Activated naive CD8-positive, alpha-beta T cell treated with anti-CD3 and anti-CD28 coated beads for 36 hours (primary cell): Measurements from ENCODE around the gene URM1. TPM values are rescaled to one million over a fixed set of nuclear protein-coding genes. Genes with fewer than 3 reads are reported as not detected.
"Not testable (repeated sequence)": the region's sequence is repeated elsewhere in the genome, so short reads cannot be mapped to it uniquely, and the experiment has no call there.

ENCODE experiments used
- DNase-seq: peaks from one replicate; pipeline ENCODE4 v3.0.0; 2021
- H3K27ac Mint-ChIP-seq: one replicate; pipeline ENCODE4 v1.8.0; 2022; ENCODE audit warnings: mild to moderate bottlenecking, moderate library complexity, mixed read lengths
- H3K27me3 Mint-ChIP-seq: one replicate; pipeline ENCODE4 v1.8.0; 2022; ENCODE audit warnings: mild to moderate bottlenecking, mixed read lengths
- H3K36me3 Mint-ChIP-seq: one replicate; pipeline ENCODE4 v1.8.0; 2021; ENCODE audit warnings: mild to moderate bottlenecking, mixed read lengths
- H3K4me1 Mint-ChIP-seq: one replicate; pipeline ENCODE4 v1.8.0; 2021; ENCODE audit warnings: mixed read lengths
- H3K4me3 Mint-ChIP-seq: one replicate; pipeline ENCODE4 v1.8.0; 2022; ENCODE audit warnings: mild to moderate bottlenecking, moderate library complexity, mixed read lengths
- H3K9me3 Mint-ChIP-seq: one replicate; pipeline ENCODE4 v1.8.0; 2022; ENCODE audit warnings: mixed read lengths
- total RNA-seq, 2 experiments: library from RNA; stranded (reverse); gene quantifications; one replicate each; pipeline ENCODE4 v1.2.3, GENCODE V29; 2021

Gene URM1
- total RNA-seq, 2 experiments from 2014 or later, result 81.7 to 85.6 TPM

- H3K4me1 Mint-ChIP-seq, result no peaks in the 10 kb centered on the region
- no peak overlapping the region for H3K4me3 Mint-ChIP-seq
- DNase-seq, result no peak
- H3K9me3 Mint-ChIP-seq, result no peaks in the 10 kb centered on the region
- no peak overlapping the region for H3K27ac Mint-ChIP-seq
- H3K27me3 Mint-ChIP-seq, result peaks cover 35% of the 10 kb centered on the region
- H3K36me3 Mint-ChIP-seq, result no peaks in the 10 kb centered on the region
Observed at GRCh38 chr9:128405077-128405779, 34.1 kb downstream of the URM1 start.

GRCh38 chr9:128405780-128406171 lies 34.6 kb downstream of the URM1 start:
- DNase-seq, result no peak
- Mint-ChIP-seq H3K27ac (no peak overlapping the region), H3K9me3 (no peaks in the 10 kb centered on the region), H3K4me3 (no peak overlapping the region), H3K4me1 (no peaks in the 10 kb centered on the region), H3K27me3 (peaks cover 40% of the 10 kb centered on the region), H3K36me3 (no peaks in the 10 kb centered on the region)

- no peaks in the 10 kb centered on the region for H3K36me3 Mint-ChIP-seq
- no peaks in the 10 kb centered on the region for H3K4me1 Mint-ChIP-seq
- H3K4me3 Mint-ChIP-seq, result no peak overlapping the region
- no peak overlapping the region for H3K27ac Mint-ChIP-seq
- H3K9me3 Mint-ChIP-seq, result no peaks in the 10 kb centered on the region
- DNase-seq, result no peak
- H3K27me3 Mint-ChIP-seq, result peaks cover 50% of the 10 kb centered on the region
Observed at GRCh38 chr9:128406848-128407391, 35.7 kb downstream of the URM1 start.

- Mint-ChIP-seq H3K27ac (no peak overlapping the region), H3K27me3 (peaks cover 64% of the 10 kb centered on the region), H3K4me1 (no peaks in the 10 kb centered on the region), H3K4me3 (no peak overlapping the region), H3K36me3 (no peaks in the 10 kb centered on the region), H3K9me3 (no peaks in the 10 kb centered on the region)
- no peak for DNase-seq
Observed at GRCh38 chr9:128408963-128409431, 37.8 kb downstream of the URM1 start.

GRCh38 chr9:128409450-128409849 lies 38.3 kb downstream of the URM1 start:
- H3K4me3 Mint-ChIP-seq, result no peak overlapping the region
- no peak for DNase-seq
- peaks cover 68% of the 10 kb centered on the region for H3K27me3 Mint-ChIP-seq
- no peaks in the 10 kb centered on the region for H3K36me3 Mint-ChIP-seq
- H3K4me1 Mint-ChIP-seq, result no peaks in the 10 kb centered on the region
- H3K9me3 Mint-ChIP-seq, result no peaks in the 10 kb centered on the region
- no peak overlapping the region for H3K27ac Mint-ChIP-seq

- Mint-ChIP-seq H3K9me3 (no peaks in the 10 kb centered on the region), H3K27ac (no peak overlapping the region), H3K4me3 (no peak overlapping the region), H3K27me3 (peaks cover 73% of the 10 kb centered on the region), H3K4me1 (no peaks in the 10 kb centered on the region), H3K36me3 (no peaks in the 10 kb centered on the region)
- no peak for DNase-seq
Observed at GRCh38 chr9:128409978-128410377, 38.8 kb downstream of the URM1 start.

GRCh38 chr9:128411364-128412119 lies 40.4 kb downstream of the URM1 start:
- Mint-ChIP-seq H3K27me3 (peaks cover 79% of the 10 kb centered on the region), H3K27ac (no peak overlapping the region), H3K4me3 (no peak overlapping the region), H3K36me3 (no peaks in the 10 kb centered on the region), H3K9me3 (no peaks in the 10 kb centered on the region), H3K4me1 (peaks cover 1% of the 10 kb centered on the region)
- no peak for DNase-seq

- Mint-ChIP-seq H3K36me3 (no peaks in the 10 kb centered on the region), H3K4me1 (peaks cover 1% of the 10 kb centered on the region)
Observed at GRCh38 chr9:128412120-128412790, 41.1 kb downstream of the URM1 start.

GRCh38 chr9:128413728-128414127 lies 42.6 kb downstream of the URM1 start:
- H3K27me3 Mint-ChIP-seq, result peaks cover 81% of the 10 kb centered on the region
- not testable (repeated sequence) for H3K27ac Mint-ChIP-seq, H3K9me3 Mint-ChIP-seq, H3K4me1 Mint-ChIP-seq, H3K4me3 Mint-ChIP-seq, DNase-seq, H3K36me3 Mint-ChIP-seq

More at GRCh38 chr9:128412120-128412790, 41.1 kb downstream of the URM1 start:
- H3K27me3 Mint-ChIP-seq, result peaks cover 77% of the 10 kb centered on the region
- DNase-seq, result peak; percentile 52
- H3K9me3 Mint-ChIP-seq, result no peaks in the 10 kb centered on the region
- no peak overlapping the region for H3K4me3 Mint-ChIP-seq
- H3K27ac Mint-ChIP-seq, result no peak overlapping the region

GRCh38 chr9:128414461-128414860 lies 43.3 kb downstream of the URM1 start:
- no peak for DNase-seq
- H3K27me3 Mint-ChIP-seq, result peaks cover 87% of the 10 kb centered on the region

GRCh38 chr9:128415281-128415680 lies 44.1 kb downstream of the URM1 start:
- H3K4me3 Mint-ChIP-seq, result no peak overlapping the region
- no peaks in the 10 kb centered on the region for H3K9me3 Mint-ChIP-seq
- peaks cover 8% of the 10 kb centered on the region for H3K4me1 Mint-ChIP-seq
- no peak for DNase-seq
- no peaks in the 10 kb centered on the region for H3K36me3 Mint-ChIP-seq
- no peak overlapping the region for H3K27ac Mint-ChIP-seq
- peaks cover 86% of the 10 kb centered on the region for H3K27me3 Mint-ChIP-seq

More at GRCh38 chr9:128414461-128414860, 43.3 kb downstream of the URM1 start:
- Mint-ChIP-seq H3K36me3 (no peaks in the 10 kb centered on the region), H3K27ac (no peak overlapping the region), H3K9me3 (no peaks in the 10 kb centered on the region), H3K4me1 (peaks cover 8% of the 10 kb centered on the region), H3K4me3 (no peak overlapping the region)

GRCh38 chr9:128416014-128416413 lies 44.8 kb downstream of the URM1 start:
- Mint-ChIP-seq H3K4me1 (peaks cover 8% of the 10 kb centered on the region), H3K9me3 (no peaks in the 10 kb centered on the region), H3K27ac (no peak overlapping the region), H3K27me3 (peaks cover 78% of the 10 kb centered on the region), H3K4me3 (no peak overlapping the region), H3K36me3 (no peaks in the 10 kb centered on the region)
- no peak for DNase-seq

GRCh38 chr9:128416432-128417019 lies 45.4 kb downstream of the URM1 start:
- no peak overlapping the region for H3K4me3 Mint-ChIP-seq
- no peaks in the 10 kb centered on the region for H3K9me3 Mint-ChIP-seq
- H3K27me3 Mint-ChIP-seq, result peaks cover 73% of the 10 kb centered on the region

GRCh38 chr9:128419061-128419925 lies 48.1 kb downstream of the URM1 start:
- no peaks in the 10 kb centered on the region for H3K9me3 Mint-ChIP-seq
- no peaks in the 10 kb centered on the region for H3K36me3 Mint-ChIP-seq
- H3K27me3 Mint-ChIP-seq, result peaks cover 55% of the 10 kb centered on the region
- no peak for DNase-seq
- peaks cover 10% of the 10 kb centered on the region for H3K4me1 Mint-ChIP-seq
- no peak overlapping the region for H3K27ac Mint-ChIP-seq
- H3K4me3 Mint-ChIP-seq, result peak overlapping the region; percentile 76

More at GRCh38 chr9:128416432-128417019, 45.4 kb downstream of the URM1 start:
- peaks cover 10% of the 10 kb centered on the region for H3K4me1 Mint-ChIP-seq
- H3K27ac Mint-ChIP-seq, result no peak overlapping the region
- no peaks in the 10 kb centered on the region for H3K36me3 Mint-ChIP-seq
- no peak for DNase-seq
